ENCODE data around the gene SZT2. TPM values are rescaled to one million over a fixed set of nuclear protein-coding genes. Genes with fewer than 3 reads are reported as not detected.
A peak's percentile ranks its signal among the peaks of the same experiment; 100 is the strongest.

The SZT2 gene
- total RNA-seq, 6 experiments from 2014 or later = 17.2 to 21.8 (median 21.3) TPM

- Mint-ChIP-seq H3K4me3 (no peak overlapping the region), H3K9me3 (no peaks in the 10 kb centered on the region), H3K4me1 (ENCODE audit: low read depth) (peaks cover 79% of the 10 kb centered on the region), H3K27me3 (ENCODE audit: insufficient read depth) (no peaks in the 10 kb centered on the region), H3K27ac (peak overlapping the region; percentile 94), H3K36me3 (ENCODE audit: low read depth) (peaks cover 8% of the 10 kb centered on the region)
- TF ChIP-seq, protein P1, sequence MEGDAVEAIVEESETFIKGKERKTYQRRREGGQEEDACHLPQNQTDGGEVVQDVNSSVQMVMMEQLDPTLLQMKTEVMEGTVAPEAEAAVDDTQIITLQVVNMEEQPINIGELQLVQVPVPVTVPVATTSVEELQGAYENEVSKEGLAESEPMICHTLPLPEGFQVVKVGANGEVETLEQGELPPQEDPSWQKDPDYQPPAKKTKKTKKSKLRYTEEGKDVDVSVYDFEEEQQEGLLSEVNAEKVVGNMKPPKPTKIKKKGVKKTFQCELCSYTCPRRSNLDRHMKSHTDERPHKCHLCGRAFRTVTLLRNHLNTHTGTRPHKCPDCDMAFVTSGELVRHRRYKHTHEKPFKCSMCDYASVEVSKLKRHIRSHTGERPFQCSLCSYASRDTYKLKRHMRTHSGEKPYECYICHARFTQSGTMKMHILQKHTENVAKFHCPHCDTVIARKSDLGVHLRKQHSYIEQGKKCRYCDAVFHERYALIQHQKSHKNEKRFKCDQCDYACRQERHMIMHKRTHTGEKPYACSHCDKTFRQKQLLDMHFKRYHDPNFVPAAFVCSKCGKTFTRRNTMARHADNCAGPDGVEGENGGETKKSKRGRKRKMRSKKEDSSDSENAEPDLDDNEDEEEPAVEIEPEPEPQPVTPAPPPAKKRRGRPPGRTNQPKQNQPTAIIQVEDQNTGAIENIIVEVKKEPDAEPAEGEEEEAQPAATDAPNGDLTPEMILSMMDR (IDR thresholded peaks at IDR 0.05) = no peak
- DNase-seq = no peak
Observed at GRCh38 chr1:43477716-43478115, 88.0 kb downstream of the SZT2 start.

DNA sequence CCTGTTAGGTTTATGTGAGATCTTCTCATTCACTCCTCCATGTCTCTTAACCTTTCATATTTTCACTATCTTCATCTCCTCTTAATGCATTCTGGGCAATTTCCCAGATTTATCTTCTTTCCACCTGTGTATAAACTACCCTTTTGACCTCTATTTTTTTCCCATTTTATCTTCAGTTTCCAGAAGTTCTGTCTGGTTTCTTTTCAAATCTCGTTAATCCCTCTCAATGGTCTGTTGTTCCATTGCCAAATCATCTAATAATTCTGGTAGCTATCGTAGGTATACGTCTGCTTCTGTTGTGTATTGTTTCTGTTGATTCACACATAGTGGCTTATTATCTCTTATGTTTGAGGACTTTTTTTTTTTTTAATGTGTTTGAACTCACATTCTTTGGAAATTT, 89.7 kb downstream of the SZT2 start:
- H3K27me3 Mint-ChIP-seq (ENCODE audit: insufficient read depth) = no peaks in the 10 kb centered on the region
- H3K4me3 Mint-ChIP-seq = no peak overlapping the region
- no peak for DNase-seq
- TF ChIP-seq, protein P1 (IDR thresholded peaks at IDR 0.05) = no peak
- no peaks in the 10 kb centered on the region; the same call in 1 of the 2 replicates for H3K9me3 Mint-ChIP-seq
- peaks cover 62% of the 10 kb centered on the region for H3K4me1 Mint-ChIP-seq (ENCODE audit: low read depth)
- H3K36me3 Mint-ChIP-seq (ENCODE audit: low read depth) = peaks cover 13% of the 10 kb centered on the region
- H3K27ac Mint-ChIP-seq = no peak overlapping the region

DNA sequence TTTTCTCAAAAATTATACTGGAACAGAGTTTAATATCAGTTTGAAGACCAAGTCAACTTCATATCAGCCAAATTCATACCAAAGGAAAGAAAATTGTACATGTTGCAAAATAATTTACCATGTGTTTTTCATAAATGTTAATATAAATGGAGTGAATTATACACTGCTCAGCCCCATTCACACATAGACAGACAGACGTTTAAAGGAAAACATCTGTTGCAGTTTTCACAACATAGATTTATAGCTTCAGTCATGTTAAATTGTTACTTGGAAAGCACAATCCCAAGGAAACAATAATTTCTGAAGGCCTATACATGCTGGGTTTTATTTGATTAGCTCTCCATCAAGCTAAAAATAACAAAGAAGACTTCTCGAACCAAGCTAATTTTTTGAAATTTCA, 91.8 kb downstream of the SZT2 start:
- Mint-ChIP-seq H3K4me1 (ENCODE audit: low read depth) (peaks cover 44% of the 10 kb centered on the region), H3K36me3 (ENCODE audit: low read depth) (peaks cover 18% of the 10 kb centered on the region), H3K27me3 (ENCODE audit: insufficient read depth) (no peaks in the 10 kb centered on the region), H3K4me3 (no peak overlapping the region), H3K27ac (no peak overlapping the region), H3K9me3 (no peaks in the 10 kb centered on the region; the same call in 1 of the 2 replicates)
- TF ChIP-seq, protein P1 (IDR thresholded peaks at IDR 0.05) = no peak
- DNase-seq = no peak

GRCh38 chr1:43482215-43482614, 92.5 kb downstream of the SZT2 start:
- no peak for DNase-seq
- H3K27ac Mint-ChIP-seq = 0 out of 2 replicates have a peak overlapping the region, but pooled peaks have one; percentile 43
- peaks cover 37% of the 10 kb centered on the region for H3K4me1 Mint-ChIP-seq (ENCODE audit: low read depth)
- H3K36me3 Mint-ChIP-seq (ENCODE audit: low read depth) = peaks cover 22% of the 10 kb centered on the region
- H3K9me3 Mint-ChIP-seq = peaks cover 4% of the 10 kb centered on the region
- no peak overlapping the region; the same call in 1 of the 2 replicates for H3K4me3 Mint-ChIP-seq
- H3K27me3 Mint-ChIP-seq (ENCODE audit: insufficient read depth) = no peaks in the 10 kb centered on the region
- TF ChIP-seq, protein P1 (IDR thresholded peaks at IDR 0.05) = no peak

DNA sequence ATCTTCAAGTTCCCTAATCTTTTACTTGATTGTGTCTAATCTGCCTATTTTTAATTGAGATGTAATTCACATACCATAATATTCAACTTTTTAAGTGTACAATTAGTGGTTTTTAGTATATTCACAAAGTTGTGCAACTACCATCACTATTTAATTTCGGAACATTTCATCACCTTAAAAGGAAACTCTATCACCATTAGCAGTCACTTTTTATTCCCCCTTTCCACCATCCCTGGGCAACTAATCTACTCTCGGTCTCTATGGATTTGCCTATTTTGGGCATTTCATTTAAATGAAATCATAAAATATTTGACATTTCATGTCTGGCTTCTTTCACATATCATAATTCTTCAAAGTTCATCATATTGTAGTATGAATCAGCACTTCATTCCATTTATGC, 94.7 kb downstream of the SZT2 start:
- H3K4me1 Mint-ChIP-seq (ENCODE audit: low read depth) = peaks cover 22% of the 10 kb centered on the region
- no peaks in the 10 kb centered on the region for H3K27me3 Mint-ChIP-seq (ENCODE audit: insufficient read depth)
- H3K9me3 Mint-ChIP-seq = peaks cover 23% of the 10 kb centered on the region
- no peak for DNase-seq
- H3K4me3 Mint-ChIP-seq = no peak overlapping the region
- no peak overlapping the region for H3K27ac Mint-ChIP-seq
- H3K36me3 Mint-ChIP-seq (ENCODE audit: low read depth) = peaks cover 36% of the 10 kb centered on the region
- TF ChIP-seq, protein P1 (IDR thresholded peaks at IDR 0.05) = no peak

DNA sequence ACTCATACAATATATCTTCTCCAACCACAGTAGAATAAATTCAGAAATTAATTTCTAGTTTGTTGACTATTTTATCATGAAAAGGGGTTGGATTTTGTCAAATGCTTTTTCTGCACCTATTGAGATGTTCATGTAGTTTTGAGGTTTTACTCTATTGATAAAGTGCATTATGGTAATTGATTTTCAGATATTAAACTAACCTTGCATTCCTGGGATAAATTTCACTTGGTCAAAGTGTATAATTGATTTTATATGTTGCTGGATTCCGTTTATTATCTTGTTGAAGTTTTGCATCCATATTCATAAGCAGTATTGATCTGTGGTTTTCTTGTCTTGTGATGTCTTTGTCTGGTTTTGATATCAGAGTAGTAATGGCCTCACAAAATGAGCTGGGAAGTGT, 98.5 kb downstream of the SZT2 start:
- peaks cover 2% of the 10 kb centered on the region; the same call in 1 of the 2 replicates for H3K27me3 Mint-ChIP-seq (ENCODE audit: insufficient read depth)
- no peak overlapping the region for H3K27ac Mint-ChIP-seq
- peaks cover 10% of the 10 kb centered on the region for H3K4me1 Mint-ChIP-seq (ENCODE audit: low read depth)
- H3K36me3 Mint-ChIP-seq (ENCODE audit: low read depth) = peaks cover 61% of the 10 kb centered on the region
- H3K4me3 Mint-ChIP-seq = no peak overlapping the region
- DNase-seq = no peak
- H3K9me3 Mint-ChIP-seq = peaks cover 54% of the 10 kb centered on the region
- TF ChIP-seq, protein P1 (IDR thresholded peaks at IDR 0.05) = no peak
